BLaER1 (cell line): Measurements from ENCODE around the gene ABCE1.
"Not testable (repeated sequence)": the region's sequence is repeated elsewhere in the genome, so short reads cannot be mapped to it uniquely, and the experiment has no call there.

ENCODE experiments used
- H3K27ac ChIP-seq: shearing (Covaris generic); formaldehyde crosslinking; 2 replicates; pipeline ENCODE4 v1.8.1; 2022
- H3K27me3 ChIP-seq: shearing (Covaris generic); formaldehyde crosslinking; 2 replicates; pipeline ENCODE4 v1.8.1; 2022
- H3K36me3 ChIP-seq: shearing (Covaris generic); formaldehyde crosslinking; 2 replicates; pipeline ENCODE4 v1.8.1; 2022
- H3K4me1 ChIP-seq: shearing (Covaris generic); formaldehyde crosslinking; 2 replicates; pipeline ENCODE4 v1.8.1; 2022
- H3K4me2 ChIP-seq: shearing (Covaris generic); formaldehyde crosslinking; 2 replicates; pipeline ENCODE4 v1.8.1; 2022
- H3K4me3 ChIP-seq: shearing (Covaris generic); formaldehyde crosslinking; 2 replicates; pipeline ENCODE4 v1.8.1; 2022
- H3K9ac ChIP-seq: shearing (Covaris generic); formaldehyde crosslinking; 2 replicates; pipeline ENCODE4 v1.8.1; 2022
- H3K9me3 ChIP-seq: shearing (Covaris generic); formaldehyde crosslinking; 2 replicates; pipeline ENCODE4 v1.8.1; 2022
- H4K20me1 ChIP-seq: shearing (Covaris generic); formaldehyde crosslinking; 2 replicates; pipeline ENCODE4 v1.8.1; 2022
- Cebpa-rat ChIP-seq: shearing (Covaris generic); IDR thresholded peaks from 2 replicates; pipeline ENCODE4 v1.8.1; 2022

The ABCE1 gene

GRCh38 chr4:145101091-145101490 lies 3.0 kb downstream of the ABCE1 start:
- H3K36me3 ChIP-seq, result peaks cover 18% of the 10 kb centered on the region; the same call in 1 of the 2 replicates
- H4K20me1 ChIP-seq, result peaks cover 60% of the 10 kb centered on the region
- no peaks in the 10 kb centered on the region for H3K27me3 ChIP-seq
- peaks cover 55% of the 10 kb centered on the region for H3K4me1 ChIP-seq
- H3K4me3 ChIP-seq, result no peak overlapping the region
- no peaks in the 10 kb centered on the region for H3K9me3 ChIP-seq
- TF ChIP-seq Cebpa-rat, result no peak
- H3K9ac ChIP-seq, result no peak overlapping the region
- H3K4me2 ChIP-seq, result peak overlapping the region; percentile 48
- H3K27ac ChIP-seq, result no peak overlapping the region

GRCh38 chr4:145102619-145103018 lies 4.5 kb downstream of the ABCE1 start:
- Histone ChIP-seq H3K27me3 (no peaks in the 10 kb centered on the region), H3K4me1 (peaks cover 42% of the 10 kb centered on the region), H3K4me2 (peak overlapping the region; percentile 48), H3K9ac (no peak overlapping the region), H3K36me3 (peaks cover 34% of the 10 kb centered on the region), H3K4me3 (no peak overlapping the region), H3K9me3 (no peaks in the 10 kb centered on the region), H4K20me1 (peaks cover 76% of the 10 kb centered on the region), H3K27ac (no peak overlapping the region)
- no peak for TF ChIP-seq Cebpa-rat

- Histone ChIP-seq H3K4me3 (no peak overlapping the region), H3K4me2 (peak overlapping the region; percentile 48), H3K36me3 (peaks cover 42% of the 10 kb centered on the region), H3K9ac (no peak overlapping the region), H3K4me1 (peaks cover 42% of the 10 kb centered on the region), H3K9me3 (no peaks in the 10 kb centered on the region), H4K20me1 (peaks cover 83% of the 10 kb centered on the region), H3K27ac (no peak overlapping the region), H3K27me3 (no peaks in the 10 kb centered on the region)
- TF ChIP-seq Cebpa-rat, result no peak
Measured at GRCh38 chr4:145103496-145103895, 5.4 kb downstream of the ABCE1 start.

- H3K36me3 ChIP-seq, result peaks cover 77% of the 10 kb centered on the region
- peaks cover 16% of the 10 kb centered on the region for H3K4me1 ChIP-seq
- H3K9me3 ChIP-seq, result no peaks in the 10 kb centered on the region
- H4K20me1 ChIP-seq, result peaks cover 66% of the 10 kb centered on the region
- H3K4me2 ChIP-seq, result no peak overlapping the region
- no peak overlapping the region for H3K9ac ChIP-seq
- H3K27ac ChIP-seq, result no peak overlapping the region
- H3K27me3 ChIP-seq, result no peaks in the 10 kb centered on the region
- H3K4me3 ChIP-seq, result no peak overlapping the region
- TF ChIP-seq Cebpa-rat, result no peak
Measured at GRCh38 chr4:145107126-145107525, 9.0 kb downstream of the ABCE1 start.

- no peak overlapping the region for H3K9ac ChIP-seq
- H3K36me3 ChIP-seq, result peaks cover 87% of the 10 kb centered on the region
- TF ChIP-seq Cebpa-rat, result no peak
- no peak overlapping the region for H3K4me2 ChIP-seq
- H3K9me3 ChIP-seq, result no peaks in the 10 kb centered on the region
- H4K20me1 ChIP-seq, result peaks cover 66% of the 10 kb centered on the region
- peaks cover 6% of the 10 kb centered on the region for H3K4me1 ChIP-seq
- no peak overlapping the region for H3K4me3 ChIP-seq
- H3K27me3 ChIP-seq, result no peaks in the 10 kb centered on the region
- no peak overlapping the region for H3K27ac ChIP-seq
Measured at GRCh38 chr4:145108128-145108527, 10.0 kb downstream of the ABCE1 start.

DNA sequence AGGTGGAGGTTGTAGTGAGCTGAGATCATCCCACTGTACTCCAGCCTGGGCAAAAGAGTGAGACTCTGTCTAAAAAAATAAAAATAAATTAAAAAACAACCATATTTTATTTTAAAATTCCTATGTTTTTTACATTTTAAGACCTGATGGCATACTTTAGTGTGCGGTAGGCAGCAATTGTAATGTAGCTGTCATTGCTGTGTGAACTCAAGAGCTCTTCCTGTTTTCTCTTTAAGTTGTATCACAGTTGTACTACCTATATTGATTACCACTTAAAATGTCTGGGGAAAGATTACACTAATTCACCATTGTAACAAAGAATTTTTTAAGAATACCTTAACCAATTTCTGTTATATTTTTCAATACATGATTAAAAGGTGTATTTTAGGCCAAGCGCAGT lies 27.3 kb downstream of the ABCE1 start:
- no peaks in the 10 kb centered on the region for H3K27me3 ChIP-seq
- no peaks in the 10 kb centered on the region for H3K4me1 ChIP-seq
- H3K27ac ChIP-seq, result no peak overlapping the region
- peaks cover 9% of the 10 kb centered on the region; the same call in 1 of the 2 replicates for H4K20me1 ChIP-seq
- H3K9me3 ChIP-seq, result no peaks in the 10 kb centered on the region
- no peak overlapping the region for H3K4me2 ChIP-seq
- H3K9ac ChIP-seq, result no peak overlapping the region
- peaks cover 84% of the 10 kb centered on the region for H3K36me3 ChIP-seq
- H3K4me3 ChIP-seq, result no peak overlapping the region
- TF ChIP-seq Cebpa-rat, result no peak

DNA sequence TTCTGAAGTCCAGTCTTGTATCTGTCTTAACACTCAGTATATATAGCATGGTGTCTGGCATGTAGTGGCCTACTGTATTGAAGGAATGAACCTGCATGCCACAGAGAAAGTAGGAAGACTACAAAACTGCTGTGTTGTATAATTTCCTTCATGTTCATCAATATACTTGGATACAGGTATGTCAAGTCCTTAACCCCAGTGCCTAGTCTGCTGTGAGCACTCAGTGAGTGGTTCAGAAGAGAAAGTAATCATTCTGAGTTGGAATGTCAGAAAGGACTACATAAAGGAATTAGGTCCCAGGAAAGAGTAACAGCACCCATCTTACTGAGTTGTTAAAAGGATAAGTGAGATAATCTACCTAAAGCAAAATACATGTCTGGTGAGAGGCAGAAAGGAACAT lies 32.0 kb downstream of the ABCE1 start:
- Histone ChIP-seq H3K4me1 (peaks cover 9% of the 10 kb centered on the region), H3K27me3 (no peaks in the 10 kb centered on the region), H3K36me3 (peaks cover 69% of the 10 kb centered on the region), H3K9ac (no peak overlapping the region), H3K4me2 (no peak overlapping the region), H3K4me3 (no peak overlapping the region), H3K9me3 (no peaks in the 10 kb centered on the region), H3K27ac (no peak overlapping the region), H4K20me1 (peaks cover 12% of the 10 kb centered on the region; the same call in 1 of the 2 replicates)
- no peak for TF ChIP-seq Cebpa-rat

DNA sequence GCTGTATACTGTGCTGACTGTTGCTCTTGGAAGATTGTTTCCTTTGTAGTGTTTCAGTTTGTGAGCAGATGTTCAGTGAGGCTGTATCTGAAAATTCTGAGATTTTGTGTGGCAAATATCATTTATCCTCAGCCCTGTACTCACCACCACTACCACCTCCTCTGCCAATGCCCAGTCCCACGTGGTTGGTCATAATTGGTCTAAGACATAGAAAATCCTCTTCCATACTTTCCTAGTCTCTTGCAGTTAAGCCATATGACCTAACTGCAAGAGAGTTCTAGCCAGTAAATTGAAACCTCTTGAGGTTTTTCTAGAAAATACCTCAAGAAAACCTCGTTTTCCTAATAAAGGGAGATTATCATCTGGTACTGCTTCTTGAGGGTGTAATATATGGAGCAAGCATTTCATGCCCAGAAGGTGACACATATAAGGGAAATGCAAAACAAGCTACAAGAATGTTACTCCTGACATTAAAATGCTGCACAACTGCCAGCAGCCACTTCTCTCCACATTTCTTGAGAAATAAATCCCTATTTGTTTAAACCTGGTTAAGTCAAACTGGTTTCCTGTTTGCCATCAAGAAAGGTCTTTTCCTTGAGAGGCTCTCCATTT lies 32.8 kb downstream of the ABCE1 start:
- Histone ChIP-seq H3K9me3 (no peaks in the 10 kb centered on the region), H3K4me3 (no peak overlapping the region), H3K9ac (no peak overlapping the region), H3K27ac (no peak overlapping the region), H3K4me1 (peaks cover 9% of the 10 kb centered on the region), H4K20me1 (peaks cover 12% of the 10 kb centered on the region; the same call in 1 of the 2 replicates), H3K4me2 (no peak overlapping the region), H3K27me3 (no peaks in the 10 kb centered on the region), H3K36me3 (peaks cover 61% of the 10 kb centered on the region)
- no peak for TF ChIP-seq Cebpa-rat

DNA sequence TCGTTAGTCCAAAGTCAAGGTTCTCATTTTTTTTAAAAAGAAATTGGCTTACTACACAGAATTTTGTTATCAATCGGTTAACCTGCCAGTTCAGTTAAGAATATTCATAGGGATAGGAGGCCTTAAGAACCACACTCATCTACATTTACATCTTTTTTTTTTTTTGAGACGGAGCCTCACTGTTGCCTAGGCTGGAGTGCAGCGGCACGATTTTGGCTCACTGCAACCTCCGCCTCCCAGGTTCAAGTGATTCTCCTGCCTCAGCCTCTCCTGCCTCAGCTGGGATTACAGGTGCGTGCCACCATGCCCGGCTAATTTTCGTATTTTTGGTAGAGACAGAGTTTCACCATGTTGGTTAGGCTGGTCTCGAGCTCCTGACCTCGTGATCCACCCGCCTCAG lies 33.7 kb downstream of the ABCE1 start:
- Histone ChIP-seq H3K4me2 (no peak overlapping the region), H3K27ac (no peak overlapping the region), H3K27me3 (no peaks in the 10 kb centered on the region), H4K20me1 (peaks cover 12% of the 10 kb centered on the region; the same call in 1 of the 2 replicates), H3K4me3 (no peak overlapping the region), H3K36me3 (peaks cover 54% of the 10 kb centered on the region), H3K9me3 (no peaks in the 10 kb centered on the region), H3K9ac (no peak overlapping the region), H3K4me1 (peaks cover 9% of the 10 kb centered on the region)
- no peak for TF ChIP-seq Cebpa-rat

DNA sequence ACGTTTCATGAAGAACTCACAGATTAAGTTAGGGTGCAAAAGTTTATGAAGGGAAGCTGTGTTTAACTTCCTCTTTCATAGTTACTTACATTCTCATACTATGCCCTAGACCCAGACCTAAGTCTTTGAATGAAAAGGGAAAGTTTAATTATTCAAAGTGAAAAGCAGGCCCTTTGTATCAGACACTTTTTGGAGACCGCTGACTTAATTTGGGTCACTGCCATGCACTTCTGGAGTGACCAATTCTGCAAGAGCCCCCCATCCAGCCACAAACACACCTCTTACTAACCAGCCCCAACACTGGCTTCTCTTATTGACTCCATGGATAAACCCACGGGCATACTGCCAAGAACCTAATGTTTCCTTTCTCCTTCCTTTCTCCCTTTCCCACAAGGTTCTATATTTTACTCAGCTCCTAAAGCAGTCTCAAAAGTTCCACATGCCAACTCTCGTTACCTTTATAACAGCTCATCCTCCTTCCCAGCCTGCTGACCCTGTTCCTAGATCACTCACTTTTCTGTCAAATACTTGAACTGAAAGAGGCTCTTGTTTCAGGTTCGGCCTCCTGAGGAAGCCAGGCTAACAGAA lies 34.5 kb downstream of the ABCE1 start:
- H3K27ac ChIP-seq, result no peak overlapping the region

DNA sequence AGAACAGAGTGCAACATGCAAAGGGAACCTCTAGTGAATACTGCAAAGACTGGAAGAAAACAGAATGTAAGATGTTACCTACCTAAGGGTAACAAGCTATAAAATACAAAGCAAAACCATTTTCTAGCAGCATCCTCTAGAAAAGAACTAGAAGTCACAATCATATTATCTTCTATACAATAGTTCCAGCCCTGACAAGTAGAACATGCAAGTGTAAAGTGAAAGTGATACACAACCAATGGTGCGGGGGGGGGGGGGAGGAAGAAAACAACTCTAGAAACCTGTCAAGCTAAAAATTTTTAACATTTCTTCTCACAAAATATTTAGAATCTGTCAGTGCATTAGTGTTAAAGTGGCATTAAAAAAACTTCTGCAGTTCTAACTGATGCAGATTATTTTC lies 38.1 kb downstream of the ABCE1 start:
- not testable (repeated sequence) for H3K27me3 ChIP-seq, H3K4me3 ChIP-seq, H3K9me3 ChIP-seq, H3K27ac ChIP-seq, H3K4me1 ChIP-seq, H3K9ac ChIP-seq, H3K4me2 ChIP-seq
- peaks cover 61% of the 10 kb centered on the region for H3K36me3 ChIP-seq
- peaks cover 12% of the 10 kb centered on the region; the same call in 1 of the 2 replicates for H4K20me1 ChIP-seq

More for the DNA sequence above, 34.5 kb downstream of the ABCE1 start:
- Histone ChIP-seq H3K4me2 (peak overlapping the region; percentile 1; the same call in 1 of the 2 replicates), H4K20me1 (peaks cover 12% of the 10 kb centered on the region; the same call in 1 of the 2 replicates), H3K27me3 (no peaks in the 10 kb centered on the region), H3K9ac (no peak overlapping the region), H3K4me3 (no peak overlapping the region), H3K4me1 (peaks cover 9% of the 10 kb centered on the region), H3K9me3 (no peaks in the 10 kb centered on the region), H3K36me3 (peaks cover 54% of the 10 kb centered on the region)
- no peak for TF ChIP-seq Cebpa-rat
